HCT116 (cell line): ENCODE data around the gene SPACA6.

Experiments
- CTCF ChIP-seq, 3 experiments: fragments of 200-600 bp in 1 of 3; sonication (generic) in 1 of 3; IDR thresholded peaks in 2 of 3; conservative IDR thresholded peaks in 1 of 3; 2 replicates each; pipeline ENCODE4 v1.5.1; 2012 to 2017; ENCODE audit warnings: low read depth in 2 of 3, low read length in 2 of 3, antibody characterized with exemption in 1 of 3, borderline replicate concordance in 1 of 3, control low read depth in 1 of 3, mild to moderate bottlenecking in 1 of 3, mixed read lengths in 1 of 3, mixed run types in 1 of 3, moderate library complexity in 1 of 3; ENCODE audit not compliant: insufficient read depth in 1 of 3
- POLR2A ChIP-seq: IDR thresholded peaks from 2 replicates; pipeline ENCODE4 v1.7.0; 2011; ENCODE audit warnings: borderline replicate concordance; ENCODE audit not compliant: insufficient read depth, insufficient read length; ENCODE audit errors: extremely low read depth

GRCh38 chr19:51754109-51754508 lies 61.0 kb downstream of the SPACA6 start:
- no peak for TF ChIP-seq CTCF (IDR thresholded peaks at IDR 0.05 in 2 of 3, conservative IDR thresholded peaks at IDR 0.05 in 1 of 3; ENCODE audit: borderline replicate concordance in 1 of 3, insufficient read depth in 1 of 3, low read depth in 2 of 3, low read length in 2 of 3)
- no peak for TF ChIP-seq POLR2A
